Measurements from ENCODE around the gene VPS13D. TPM values are rescaled to one million over a fixed set of nuclear protein-coding genes. Genes with fewer than 3 reads are reported as not detected.

The VPS13D gene
- total RNA-seq, 4 donors from 2014 or later = 60.9 to 91.6 (median 71.6) TPM

GRCh38 chr1:12413664-12414410, 184.0 kb downstream of the VPS13D start:
- ATAC-seq (no peak), DNase-seq (no peak)
- intact Hi-C loops (cut with DNase I; ENCODE audit: low total_unique reads) = no loop called here
- no peak overlapping the region for H3K4me3 ChIP-seq
- H3K4me1 ChIP-seq = peaks cover 13 to 15% of the 10 kb centered on the region in 2 donors
- peaks cover 0 to 36% of the 10 kb centered on the region in 2 donors for H3K36me3 ChIP-seq
- H3K9me3 ChIP-seq = no peaks in the 10 kb centered on the region
- in situ Hi-C loops (cut with MboI; ENCODE audit: low sequenced_read_pairs in 4 of 4) = no loop called here
- H3K27me3 ChIP-seq = no peaks in the 10 kb centered on the region
- TF ChIP-seq POLR2A (IDR thresholded peaks at IDR 0.05) (no peak), CTCF (IDR thresholded peaks at IDR 0.05 in 4 of 5, conservative IDR thresholded peaks at IDR 0.05 in 1 of 5) (no peak)
- H3K27ac ChIP-seq = no peak overlapping the region

GRCh38 chr1:12414444-12415018, 184.7 kb downstream of the VPS13D start:
- no peak overlapping the region for H3K27ac ChIP-seq
- TF ChIP-seq CTCF (IDR thresholded peaks at IDR 0.05 in 4 of 5, conservative IDR thresholded peaks at IDR 0.05 in 1 of 5) (no peak), POLR2A (IDR thresholded peaks at IDR 0.05) (no peak)
- H3K9me3 ChIP-seq = no peaks in the 10 kb centered on the region
- no peaks in the 10 kb centered on the region for H3K27me3 ChIP-seq
- intact Hi-C loops (cut with DNase I; ENCODE audit: low total_unique reads) (no loop called here), in situ Hi-C loops (cut with MboI; ENCODE audit: low sequenced_read_pairs in 4 of 4) (no loop called here)
- DNase-seq = no peak
- H3K4me1 ChIP-seq = peaks cover 6 to 8% of the 10 kb centered on the region in 2 donors
- ATAC-seq = no peak
- H3K4me3 ChIP-seq = no peak overlapping the region
- H3K36me3 ChIP-seq = peaks cover 0 to 39% of the 10 kb centered on the region in 2 donors

GRCh38 chr1:12415038-12415466, 185.2 kb downstream of the VPS13D start:
- no peak overlapping the region for H3K4me3 ChIP-seq
- ATAC-seq = no peak
- H3K27me3 ChIP-seq = no peaks in the 10 kb centered on the region
- DNase-seq = no peak
- no peaks in the 10 kb centered on the region for H3K9me3 ChIP-seq
- peaks cover 0 to 39% of the 10 kb centered on the region in 2 donors for H3K36me3 ChIP-seq
- H3K27ac ChIP-seq = no peak overlapping the region
- intact Hi-C loops (cut with DNase I; ENCODE audit: low total_unique reads) (no loop called here), in situ Hi-C loops (cut with MboI; ENCODE audit: low sequenced_read_pairs in 4 of 4) (no loop called here)
- peaks cover 1 to 2% of the 10 kb centered on the region in 2 donors for H3K4me1 ChIP-seq
- no peak for TF ChIP-seq CTCF (IDR thresholded peaks at IDR 0.05 in 4 of 5, conservative IDR thresholded peaks at IDR 0.05 in 1 of 5)
- TF ChIP-seq POLR2A (IDR thresholded peaks at IDR 0.05) = no peak

GRCh38 chr1:12416101-12416500, 186.3 kb downstream of the VPS13D start:
- intact Hi-C loops (cut with DNase I; ENCODE audit: low total_unique reads) (no loop called here), in situ Hi-C loops (cut with MboI; ENCODE audit: low sequenced_read_pairs in 4 of 4) (no loop called here)
- no peaks in the 10 kb centered on the region for H3K9me3 ChIP-seq
- H3K36me3 ChIP-seq = peaks cover 0 to 39% of the 10 kb centered on the region in 2 donors
- no peak overlapping the region for H3K27ac ChIP-seq
- TF ChIP-seq CTCF (IDR thresholded peaks at IDR 0.05 in 4 of 5, conservative IDR thresholded peaks at IDR 0.05 in 1 of 5) = no peak
- no peak for TF ChIP-seq POLR2A (IDR thresholded peaks at IDR 0.05)
- no peaks in the 10 kb centered on the region for H3K4me1 ChIP-seq
- H3K4me3 ChIP-seq = no peak overlapping the region
- DNase-seq = no peak
- no peak for ATAC-seq
- H3K27me3 ChIP-seq = no peaks in the 10 kb centered on the region
